GM23248 (cell line): ENCODE data around the gene NSUN3.
"Not testable (repeated sequence)": the region's sequence is repeated elsewhere in the genome, so short reads cannot be mapped to it uniquely, and the experiment has no call there.

Source experiments
- EZH2 ChIP-seq: fragments of 200-600 bp; sonication (generic); IDR thresholded peaks from 2 replicates; pipeline ENCODE4 v1.6.1; 2018; ENCODE audit warnings: antibody characterized with exemption, mild to moderate bottlenecking; ENCODE audit not compliant: insufficient read depth, poor library complexity, severe bottlenecking
- EZH2phosphoT487 ChIP-seq: fragments of 200-600 bp; sonication (generic); IDR thresholded peaks from 2 replicates; pipeline ENCODE4 v1.6.1; 2018; ENCODE audit warnings: antibody characterized with exemption, moderate library complexity, mild to moderate bottlenecking, low read depth; ENCODE audit not compliant: insufficient read depth

DNA sequence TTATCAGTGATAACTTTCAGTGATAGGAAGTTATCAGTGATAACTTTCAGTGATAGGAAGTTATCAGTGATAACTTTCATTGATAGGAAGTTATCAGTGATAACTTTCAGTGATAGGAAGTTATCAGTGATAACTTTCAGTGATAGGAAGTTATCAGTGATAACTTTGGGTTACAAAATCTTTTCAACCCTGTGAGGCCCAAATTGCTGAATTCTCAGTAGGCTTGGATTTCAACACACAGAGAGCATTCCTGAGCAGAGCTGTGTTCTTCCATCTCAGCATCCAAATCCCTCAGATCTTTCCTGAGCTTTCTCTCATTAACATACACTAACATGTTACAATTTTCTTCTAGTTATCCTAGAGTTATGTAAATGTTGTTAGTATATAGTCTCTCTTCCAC is 47.4 kb downstream of the NSUN3 start:
- not testable (repeated sequence) for TF ChIP-seq EZH2, EZH2phosphoT487
